ENCODE data around the gene CCDC89. TPM values are rescaled to one million over a fixed set of nuclear protein-coding genes. Genes with fewer than 3 reads are reported as not detected.

The CCDC89 gene
- total and polyA plus RNA-seq, 2 of the 13 experiments (the other 11 are each of a cell fraction or from before 2014, with no cell fraction given), result 0.13 to 0.38 TPM

DNA sequence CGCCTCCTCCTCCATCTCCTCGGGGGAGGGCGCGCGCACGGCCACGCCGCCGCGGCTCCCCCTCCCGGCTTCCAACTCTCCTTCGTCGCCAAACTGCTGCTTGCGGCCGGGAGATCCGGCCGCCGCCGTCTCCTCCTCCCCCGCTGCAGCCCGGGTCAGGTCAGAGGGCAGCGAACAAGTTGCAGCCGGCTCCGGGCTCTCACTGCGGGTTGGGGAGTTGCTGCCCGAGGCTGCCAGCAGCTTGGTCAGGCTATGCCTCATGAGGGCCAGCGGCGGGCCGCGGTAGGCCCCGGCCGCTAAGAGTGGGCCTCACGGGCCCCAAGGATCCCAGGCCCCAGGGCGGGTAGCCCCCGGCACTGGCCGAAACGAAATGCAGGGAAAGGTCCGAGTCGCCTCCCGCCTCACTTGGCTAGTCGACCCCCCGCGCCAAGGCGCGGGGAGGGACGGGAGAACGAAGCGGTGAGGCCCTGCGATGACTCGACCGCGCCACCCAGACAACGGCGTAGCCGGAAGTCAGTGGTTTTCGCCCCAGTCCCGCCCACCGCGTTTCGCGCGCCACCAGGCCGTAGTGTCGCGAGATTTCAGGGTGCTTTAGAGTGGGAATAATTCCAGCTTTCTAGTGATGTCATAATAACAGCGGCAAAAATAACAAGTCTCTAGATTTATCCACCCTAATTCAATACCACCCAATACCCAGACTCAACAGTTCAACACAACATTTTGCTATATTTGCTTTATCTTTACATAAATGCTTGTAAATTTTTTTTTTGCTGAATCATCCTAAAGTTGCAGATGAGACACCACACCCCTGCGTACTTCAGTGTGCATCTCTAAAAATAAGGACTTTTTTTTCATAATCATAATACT lies 21.1 kb downstream of the CCDC89 start, which contains the start of gene CREBZF (continued):
- TF ChIP-seq, protein P1, sequence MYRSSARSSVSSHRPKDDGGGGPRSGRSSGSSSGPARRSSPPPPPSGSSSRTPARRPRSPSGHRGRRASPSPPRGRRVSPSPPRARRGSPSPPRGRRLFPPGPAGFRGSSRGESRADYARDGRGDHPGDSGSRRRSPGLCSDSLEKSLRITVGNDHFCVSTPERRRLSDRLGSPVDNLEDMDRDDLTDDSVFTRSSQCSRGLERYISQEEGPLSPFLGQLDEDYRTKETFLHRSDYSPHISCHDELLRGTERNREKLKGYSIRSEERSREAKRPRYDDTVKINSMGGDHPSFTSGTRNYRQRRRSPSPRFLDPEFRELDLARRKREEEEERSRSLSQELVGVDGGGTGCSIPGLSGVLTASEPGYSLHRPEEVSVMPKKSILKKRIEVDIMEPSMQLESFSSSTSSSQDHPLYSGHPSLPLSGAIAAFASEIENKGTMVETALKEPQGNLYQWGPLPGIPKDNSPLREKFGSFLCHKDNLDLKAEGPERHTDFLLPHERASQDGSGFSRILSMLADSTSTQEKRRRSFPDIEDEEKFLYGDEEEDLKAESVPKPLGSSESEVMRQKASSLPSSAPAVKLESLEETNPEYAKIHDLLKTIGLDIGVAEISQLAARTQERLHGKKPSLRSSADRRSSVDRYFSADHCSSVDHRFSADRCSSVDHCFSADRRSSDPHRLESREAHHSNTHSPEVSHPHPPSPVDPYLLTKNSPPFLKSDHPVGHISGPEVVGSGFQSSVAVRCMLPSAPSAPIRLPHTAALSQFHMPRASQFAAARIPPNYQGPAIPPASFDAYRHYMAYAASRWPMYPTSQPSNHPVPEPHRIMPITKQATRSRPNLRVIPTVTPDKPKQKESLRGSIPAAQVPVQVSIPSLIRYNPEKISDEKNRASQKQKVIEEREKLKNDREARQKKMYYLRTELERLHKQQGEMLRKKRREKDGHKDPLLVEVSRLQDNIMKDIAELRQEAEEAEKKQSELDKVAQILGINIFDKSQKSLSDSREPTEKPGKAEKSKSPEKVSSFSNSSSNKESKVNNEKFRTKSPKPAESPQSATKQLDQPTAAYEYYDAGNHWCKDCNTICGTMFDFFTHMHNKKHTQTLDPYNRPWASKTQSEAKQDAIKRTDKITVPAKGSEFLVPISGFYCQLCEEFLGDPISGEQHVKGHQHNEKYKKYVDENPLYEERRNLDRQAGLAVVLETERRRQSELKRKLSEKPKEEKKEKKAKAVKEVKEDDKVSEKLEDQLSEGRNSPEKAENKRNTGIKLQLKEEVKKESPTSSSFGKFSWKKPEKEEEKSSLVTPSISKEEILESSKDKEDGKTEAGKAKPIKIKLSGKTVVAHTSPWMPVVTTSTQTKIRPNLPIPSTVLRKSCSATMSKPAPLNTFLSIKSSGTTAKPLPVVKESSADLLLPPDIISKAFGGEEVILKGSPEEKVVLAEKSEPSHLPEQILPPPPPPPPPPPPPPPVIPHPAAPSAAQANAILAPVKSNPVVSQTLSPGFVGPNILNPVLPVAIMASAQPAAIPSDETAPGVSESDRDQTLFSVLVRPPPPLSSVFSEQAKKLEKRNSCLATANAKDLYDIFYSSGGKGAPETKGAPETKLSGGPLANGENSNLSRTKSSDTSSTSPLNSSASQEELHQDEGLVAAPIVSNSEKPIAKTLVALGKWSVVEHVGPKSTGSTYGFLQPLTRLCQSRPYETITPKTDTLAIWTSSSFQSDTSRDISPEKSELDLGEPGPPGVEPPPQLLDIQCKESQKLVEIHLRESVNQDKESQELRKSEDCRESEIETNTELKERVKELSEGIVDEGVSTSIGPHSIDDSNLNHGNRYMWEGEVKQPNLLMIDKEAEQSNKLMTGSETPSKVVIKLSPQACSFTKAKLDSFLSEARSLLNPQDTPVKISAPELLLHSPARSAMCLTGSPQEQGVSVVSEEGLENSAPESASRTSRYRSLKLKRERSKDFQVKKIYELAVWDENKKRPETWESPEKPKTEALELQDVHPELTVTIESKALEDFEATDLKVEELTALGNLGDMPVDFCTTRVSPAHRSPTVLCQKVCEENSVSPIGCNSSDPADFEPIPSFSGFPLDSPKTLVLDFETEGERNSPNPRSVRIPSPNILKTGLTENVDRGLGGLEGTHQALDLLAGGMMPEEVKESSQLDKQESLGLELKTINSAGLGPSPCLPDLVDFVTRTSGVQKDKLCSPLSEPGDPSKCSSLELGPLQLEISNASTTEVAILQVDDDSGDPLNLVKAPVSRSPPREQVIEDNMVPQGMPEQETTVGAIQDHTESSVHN (CRISPR knock-in tag; IDR thresholded peaks at IDR 0.05), result no peak
- TF ChIP-seq GLI4 (CRISPR knock-in tag; IDR thresholded peaks at IDR 0.05; ENCODE audit: borderline replicate concordance) (peak; percentile 98), ZNF720 (CRISPR knock-in tag; IDR thresholded peaks at IDR 0.05) (no peak), ZNF136 (CRISPR knock-in tag; IDR thresholded peaks at IDR 0.05; ENCODE audit: low read depth) (0 out of 2 replicates have a peak, but pooled peaks have one; percentile 55), ZNF614 (CRISPR knock-in tag; IDR thresholded peaks at IDR 0.05; ENCODE audit: borderline replicate concordance) (no peak), KLF16 (CRISPR knock-in tag; IDR thresholded peaks at IDR 0.05) (peak in 1 of 2 experiments; percentile 94; a peak in 2 of 4 replicates), ZNF737 (CRISPR knock-in tag; IDR thresholded peaks at IDR 0.05; ENCODE audit: borderline replicate concordance) (no peak), KDM2A (CRISPR knock-in tag; IDR thresholded peaks at IDR 0.05; ENCODE audit: borderline replicate concordance, low read depth) (peak; percentile 90), NONO (IDR thresholded peaks at IDR 0.05) (no peak), NONO (CRISPR knock-in tag; conservative IDR thresholded peaks at IDR 0.05) (peak; percentile 17; the same call in 1 of the 2 replicates), GATAD2A (CRISPR knock-in tag; IDR thresholded peaks at IDR 0.05) (peak; percentile 40; the same call in 1 of the 2 replicates), FOXJ3 (CRISPR knock-in tag; IDR thresholded peaks at IDR 0.05; ENCODE audit: borderline replicate concordance) (no peak; the same call in 1 of the 2 replicates), PITX1 (CRISPR knock-in tag; IDR thresholded peaks at IDR 0.05) (peak; percentile 43; the same call in 1 of the 2 replicates), ZNF558 (CRISPR knock-in tag; IDR thresholded peaks at IDR 0.05; ENCODE audit: borderline replicate concordance) (no peak; the same call in 1 of the 2 replicates), PCBP1 (IDR thresholded peaks at IDR 0.05; ENCODE audit: borderline replicate concordance, low read depth, low read length) (0 out of 2 replicates have a peak, but pooled peaks have one; percentile 21), ZNF20 (CRISPR knock-in tag; IDR thresholded peaks at IDR 0.05) (0 out of 2 replicates have a peak, but pooled peaks have one; percentile 83)
- TF ChIP-seq, protein P2, sequence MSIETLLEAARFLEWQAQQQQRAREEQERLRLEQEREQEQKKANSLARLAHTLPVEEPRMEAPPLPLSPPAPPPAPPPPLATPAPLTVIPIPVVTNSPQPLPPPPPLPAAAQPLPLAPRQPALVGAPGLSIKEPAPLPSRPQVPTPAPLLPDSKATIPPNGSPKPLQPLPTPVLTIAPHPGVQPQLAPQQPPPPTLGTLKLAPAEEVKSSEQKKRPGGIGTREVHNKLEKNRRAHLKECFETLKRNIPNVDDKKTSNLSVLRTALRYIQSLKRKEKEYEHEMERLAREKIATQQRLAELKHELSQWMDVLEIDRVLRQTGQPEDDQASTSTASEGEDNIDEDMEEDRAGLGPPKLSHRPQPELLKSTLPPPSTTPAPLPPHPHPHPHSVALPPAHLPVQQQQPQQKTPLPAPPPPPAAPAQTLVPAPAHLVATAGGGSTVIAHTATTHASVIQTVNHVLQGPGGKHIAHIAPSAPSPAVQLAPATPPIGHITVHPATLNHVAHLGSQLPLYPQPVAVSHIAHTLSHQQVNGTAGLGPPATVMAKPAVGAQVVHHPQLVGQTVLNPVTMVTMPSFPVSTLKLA (IDR thresholded peaks at IDR 0.05), result no peak
- TF ChIP-seq, protein P3, sequence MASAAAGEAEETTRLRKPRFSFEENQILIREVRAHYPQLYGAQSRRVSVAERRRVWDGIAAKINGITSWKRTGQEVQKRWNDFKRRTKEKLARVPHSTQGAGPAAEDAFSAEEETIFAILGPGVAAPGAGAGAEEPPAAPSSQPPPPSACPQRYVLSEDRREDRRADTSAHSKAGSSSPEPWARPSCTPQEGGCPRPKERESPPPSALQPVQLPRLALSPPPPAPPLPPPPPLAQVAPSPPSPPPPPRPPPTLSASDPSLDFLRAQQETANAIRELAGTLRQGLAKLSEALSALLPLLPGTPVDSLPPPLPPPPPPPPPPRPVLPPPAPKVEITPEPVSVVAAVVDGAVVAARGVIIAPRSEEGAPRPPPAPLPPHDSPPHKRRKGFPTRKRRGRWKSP (CRISPR knock-in tag; IDR thresholded peaks at IDR 0.05), result peak; percentile 51; the same call in 1 of the 2 replicates

All from HepG2 (cell line).